GM19328 (cell line): ENCODE measurements around the gene BMP2.

Experiments used
- ATAC-seq: cut with Tn5 transposase; IDR thresholded peaks from one replicate; pipeline ENCODE4 v1.9.1; 2021; ENCODE audit warnings: mild to moderate bottlenecking, moderate library complexity; ENCODE audit not compliant: unreplicated experiment

Gene BMP2

DNA sequence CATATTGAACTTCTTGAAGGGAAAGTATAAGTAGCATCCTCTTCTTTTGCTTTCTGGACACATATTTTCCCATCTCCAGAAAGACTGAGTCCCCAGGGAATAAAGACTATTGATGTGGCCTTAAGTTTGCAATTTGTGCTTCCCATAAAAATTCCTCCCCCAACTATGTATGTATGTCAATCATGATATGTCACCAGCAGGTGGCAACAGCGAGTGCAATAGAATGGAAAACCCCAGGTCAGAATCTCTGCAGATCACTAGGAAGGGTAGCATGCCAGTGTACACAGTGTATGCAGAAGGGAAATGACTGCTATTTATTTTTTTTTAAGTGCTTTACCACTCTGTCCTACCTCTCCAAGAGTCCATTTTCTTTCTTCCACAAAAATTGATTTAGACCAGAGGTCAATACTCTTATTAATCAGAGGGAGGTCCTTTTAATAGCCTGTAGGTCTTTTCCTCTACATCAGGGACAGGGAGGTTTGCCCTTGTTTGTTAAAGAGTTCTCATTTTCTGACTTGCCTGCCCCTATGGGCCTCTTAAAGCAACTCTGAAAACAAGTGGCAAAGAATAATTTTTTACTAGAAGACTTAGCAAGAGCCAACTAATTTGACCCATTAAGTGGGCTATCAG, 61.4 kb downstream of the BMP2 start:
- ATAC-seq: peak; percentile 88

DNA sequence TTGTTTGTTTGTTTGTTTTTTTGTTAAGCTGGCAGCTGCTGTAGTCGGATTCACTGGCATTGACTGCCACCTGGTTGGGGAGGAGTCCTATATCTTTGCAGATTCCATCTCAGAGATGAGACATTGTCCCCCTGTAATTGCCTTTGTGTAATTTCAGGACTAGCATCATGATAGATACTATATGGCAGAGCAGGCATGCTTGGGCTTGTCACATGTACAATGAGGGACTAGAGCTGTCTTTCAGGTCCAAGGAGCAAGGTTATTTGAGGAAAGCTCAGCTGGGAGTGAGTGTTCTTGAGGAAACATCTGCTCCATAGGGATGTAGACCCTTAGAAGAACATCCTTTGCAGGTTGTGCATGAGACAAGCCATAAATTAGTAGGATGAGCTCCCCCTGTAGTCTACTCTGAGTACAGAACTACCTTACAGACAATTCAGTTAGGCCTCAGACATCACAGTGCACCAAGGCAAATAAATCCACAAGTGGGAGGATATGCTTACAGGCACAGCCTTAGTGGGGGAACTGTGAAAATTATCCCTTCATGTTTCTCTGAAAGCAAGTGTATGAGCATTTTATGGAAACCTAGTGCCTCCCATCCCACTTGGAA, 62.1 kb downstream of the BMP2 start:
- ATAC-seq: no peak
